ENCODE data around the gene STX1A. TPM values are rescaled to one million over a fixed set of nuclear protein-coding genes. Genes with fewer than 3 reads are reported as not detected.
"Not testable (repeated sequence)": the region's sequence is repeated elsewhere in the genome, so short reads cannot be mapped to it uniquely, and the experiment has no call there.

Gene STX1A
- total RNA-seq, 1 donor = 27.9 TPM

DNA sequence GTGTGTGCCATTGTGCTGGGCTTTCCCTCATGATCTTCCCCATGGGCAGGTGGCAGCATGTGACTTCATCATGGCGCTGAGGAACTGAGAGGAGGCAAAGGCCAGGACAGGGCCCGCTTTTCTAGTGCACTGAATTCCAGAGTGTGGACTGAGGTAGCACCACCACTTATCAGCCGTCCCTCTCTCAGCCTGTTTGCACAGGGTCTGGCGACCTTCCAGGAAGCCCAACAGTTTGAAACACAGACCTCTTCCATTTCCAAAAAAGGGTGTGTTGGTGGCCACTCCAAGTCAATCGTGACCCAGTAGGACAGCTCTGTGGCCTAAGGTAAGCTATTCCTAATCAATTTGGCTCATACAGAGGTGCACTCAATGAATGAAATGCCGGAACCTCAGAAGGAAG lies 40.6 kb downstream of the STX1A start:
- H3K4me3 ChIP-seq (ENCODE audit: low read depth, low read length) = no peak overlapping the region
- TF ChIP-seq, protein P1, sequence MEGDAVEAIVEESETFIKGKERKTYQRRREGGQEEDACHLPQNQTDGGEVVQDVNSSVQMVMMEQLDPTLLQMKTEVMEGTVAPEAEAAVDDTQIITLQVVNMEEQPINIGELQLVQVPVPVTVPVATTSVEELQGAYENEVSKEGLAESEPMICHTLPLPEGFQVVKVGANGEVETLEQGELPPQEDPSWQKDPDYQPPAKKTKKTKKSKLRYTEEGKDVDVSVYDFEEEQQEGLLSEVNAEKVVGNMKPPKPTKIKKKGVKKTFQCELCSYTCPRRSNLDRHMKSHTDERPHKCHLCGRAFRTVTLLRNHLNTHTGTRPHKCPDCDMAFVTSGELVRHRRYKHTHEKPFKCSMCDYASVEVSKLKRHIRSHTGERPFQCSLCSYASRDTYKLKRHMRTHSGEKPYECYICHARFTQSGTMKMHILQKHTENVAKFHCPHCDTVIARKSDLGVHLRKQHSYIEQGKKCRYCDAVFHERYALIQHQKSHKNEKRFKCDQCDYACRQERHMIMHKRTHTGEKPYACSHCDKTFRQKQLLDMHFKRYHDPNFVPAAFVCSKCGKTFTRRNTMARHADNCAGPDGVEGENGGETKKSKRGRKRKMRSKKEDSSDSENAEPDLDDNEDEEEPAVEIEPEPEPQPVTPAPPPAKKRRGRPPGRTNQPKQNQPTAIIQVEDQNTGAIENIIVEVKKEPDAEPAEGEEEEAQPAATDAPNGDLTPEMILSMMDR (IDR thresholded peaks at IDR 0.05; ENCODE audit: insufficient read depth, low read length) = no peak
- no peak for DNase-seq (ENCODE audit: low read depth)

DNA sequence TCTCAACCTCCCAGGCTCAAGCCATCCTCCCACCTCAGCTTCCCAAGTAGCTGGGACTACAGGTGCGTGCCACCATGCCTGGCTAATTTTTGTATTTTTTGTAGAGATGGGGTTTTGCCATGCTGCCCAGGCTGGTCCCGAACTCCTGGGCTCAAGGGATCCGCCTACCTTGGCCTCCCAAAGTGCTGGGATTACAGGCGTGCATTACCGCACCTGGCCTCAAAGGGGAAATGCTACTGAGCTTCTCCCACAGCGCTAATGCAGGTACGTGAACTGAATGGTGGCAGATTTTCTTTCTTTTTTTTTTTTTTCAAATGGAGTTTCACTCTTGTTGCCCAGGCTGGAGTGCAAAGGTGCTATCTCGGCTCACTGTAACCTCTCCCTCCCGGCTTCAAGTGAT lies 43.4 kb downstream of the STX1A start:
- H3K4me3 ChIP-seq (ENCODE audit: low read depth, low read length); DNase-seq (ENCODE audit: low read depth): not testable (repeated sequence)

DNA sequence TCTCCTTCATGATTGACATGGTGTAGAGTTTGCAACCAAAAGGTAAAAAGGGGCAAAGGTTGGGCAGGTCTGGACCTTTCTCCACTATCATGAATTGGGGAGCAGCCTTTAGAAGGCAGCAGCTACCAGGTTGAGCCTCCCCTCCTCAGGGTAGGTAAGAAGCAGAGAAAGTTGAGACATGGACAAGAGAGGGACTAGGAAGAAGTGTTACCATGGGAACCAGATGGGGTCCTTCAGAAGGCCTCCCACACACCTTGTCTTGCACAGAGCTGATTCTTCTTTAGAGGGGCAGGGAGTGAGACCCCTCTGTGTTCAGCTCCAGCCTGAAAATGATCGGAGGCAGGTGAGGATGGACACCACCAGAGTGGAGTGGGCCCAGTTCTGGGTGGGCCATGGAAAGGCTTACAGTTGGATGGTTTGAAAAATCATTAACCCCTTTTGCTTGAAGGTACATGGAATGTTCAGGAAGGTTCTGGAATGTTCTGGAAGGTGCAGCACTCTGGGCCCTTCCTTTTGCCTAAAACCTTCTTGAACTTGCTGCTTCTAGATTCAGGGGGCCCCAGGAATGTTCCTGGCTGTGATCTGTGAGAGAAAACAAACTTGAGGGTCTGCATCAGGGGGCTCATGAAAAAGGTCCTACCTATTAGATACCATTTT lies 44.9 kb downstream of the STX1A start:
- DNase-seq (ENCODE audit: low read depth) = no peak
- H3K4me3 ChIP-seq (ENCODE audit: low read depth, low read length) = no peak overlapping the region
- TF ChIP-seq, protein P1 (IDR thresholded peaks at IDR 0.05; ENCODE audit: insufficient read depth, low read length) = no peak

DNA sequence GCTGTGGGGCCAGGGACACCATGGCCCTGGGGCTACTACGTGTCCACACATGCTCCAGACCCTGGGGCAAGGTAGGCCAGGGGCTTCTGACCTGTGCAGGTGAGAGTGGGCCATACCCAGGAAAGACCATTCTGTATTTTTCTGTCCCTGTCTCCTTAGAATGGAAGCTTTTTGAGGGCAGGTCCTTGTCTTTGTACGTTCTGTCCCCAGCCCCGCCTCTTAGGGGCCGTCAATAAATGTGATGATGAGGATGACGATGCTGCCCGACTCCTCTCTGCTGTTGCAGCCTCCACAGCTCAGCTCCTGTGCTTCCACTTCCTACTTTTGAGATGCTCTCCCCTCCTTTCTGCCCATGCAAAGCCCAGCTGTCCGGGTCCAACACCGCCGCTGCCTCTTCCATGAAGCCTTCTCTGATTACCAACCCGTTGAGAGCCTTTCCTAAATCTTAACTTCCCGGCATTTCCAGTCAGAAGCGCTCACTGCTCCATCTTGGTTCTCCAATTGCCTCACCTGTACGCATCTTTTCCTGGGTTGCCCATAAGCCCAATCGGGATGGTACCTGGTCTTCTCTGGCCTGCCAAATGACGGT lies 47.5 kb downstream of the STX1A start:
- DNase-seq (ENCODE audit: low read depth) = no peak

DNA sequence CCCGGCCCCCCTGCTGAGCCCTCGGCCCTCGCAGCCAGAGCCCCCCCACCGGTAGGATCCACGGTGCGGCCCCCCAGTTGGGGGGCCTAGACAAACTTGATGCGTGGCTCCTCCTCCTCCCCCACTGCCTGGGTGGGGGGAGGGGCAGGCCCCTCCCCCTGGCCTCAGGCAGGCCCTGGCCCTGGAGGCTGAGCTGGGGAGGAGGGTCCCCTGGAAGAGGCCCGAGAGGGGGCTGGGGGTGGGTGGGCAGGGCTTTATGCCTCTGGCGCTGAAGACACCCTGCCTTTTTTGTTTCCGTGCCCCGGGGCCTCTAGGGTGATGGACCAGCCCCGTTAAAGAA lies 48.2 kb downstream of the STX1A start:
- TF ChIP-seq, protein P1 (IDR thresholded peaks at IDR 0.05; ENCODE audit: insufficient read depth, low read length) = no peak
- no peak overlapping the region for H3K4me3 ChIP-seq (ENCODE audit: low read depth, low read length)
- no peak for DNase-seq (ENCODE audit: low read depth)

More for the DNA sequence above, 47.5 kb downstream of the STX1A start:
- TF ChIP-seq, protein P1 (IDR thresholded peaks at IDR 0.05; ENCODE audit: insufficient read depth, low read length) = no peak
- H3K4me3 ChIP-seq (ENCODE audit: low read depth, low read length) = no peak overlapping the region

DNA sequence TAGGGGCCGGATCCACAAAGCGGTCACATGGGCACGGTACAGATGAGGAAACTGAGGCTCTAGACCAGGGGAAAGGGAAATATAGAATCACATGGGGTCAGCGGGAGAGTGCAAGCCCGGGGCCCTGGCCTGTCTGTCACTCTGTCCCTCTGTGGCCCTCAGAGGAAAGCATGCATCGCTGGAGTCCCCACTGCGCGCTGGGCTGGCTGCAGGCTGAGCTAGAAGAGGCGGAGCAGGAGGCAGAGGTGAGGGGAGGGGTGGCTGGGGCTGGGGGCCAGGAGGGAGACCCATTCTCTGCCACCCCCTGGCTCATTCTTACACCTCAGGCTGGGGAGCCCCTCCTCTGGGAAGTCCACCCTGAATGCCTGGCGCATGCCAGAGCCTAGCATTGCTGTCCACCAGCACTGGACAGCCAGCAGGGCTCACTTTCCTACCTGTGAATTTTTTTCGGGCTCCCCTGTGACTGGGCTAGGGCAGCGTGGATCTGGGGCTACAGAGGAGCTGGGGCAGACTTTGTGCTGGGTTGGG lies 49.5 kb downstream of the STX1A start:
- H3K4me3 ChIP-seq (ENCODE audit: low read depth, low read length) = no peak overlapping the region
- TF ChIP-seq, protein P1 (IDR thresholded peaks at IDR 0.05; ENCODE audit: insufficient read depth, low read length) = no peak
- DNase-seq (ENCODE audit: low read depth) = no peak

DNA sequence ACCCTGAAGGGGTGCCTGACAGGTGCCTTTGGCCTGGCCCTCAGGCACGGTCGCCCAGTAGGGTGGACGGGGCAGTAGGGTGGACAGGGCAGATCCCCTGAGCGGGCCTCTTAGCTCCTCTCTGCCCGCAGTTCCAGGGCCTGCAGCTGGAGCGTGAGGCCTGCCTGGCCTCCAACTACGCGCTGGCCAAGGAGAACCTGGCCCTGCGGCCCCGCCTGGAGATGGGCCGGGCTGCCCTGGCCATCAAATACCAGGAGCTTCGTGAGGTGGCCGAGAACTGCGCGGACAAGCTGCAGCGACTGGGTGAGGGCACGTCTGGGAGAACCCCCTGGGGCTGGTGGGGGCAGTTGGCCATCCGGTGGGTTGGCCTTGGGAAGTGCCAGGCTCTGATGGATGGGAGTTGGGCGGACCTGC lies 50.2 kb downstream of the STX1A start:
- peak overlapping the region; percentile 17 for H3K4me3 ChIP-seq (ENCODE audit: low read depth, low read length)
- TF ChIP-seq, protein P1 (IDR thresholded peaks at IDR 0.05; ENCODE audit: insufficient read depth, low read length) = no peak
- no peak for DNase-seq (ENCODE audit: low read depth)

Measured in fibroblast of the aortic adventitia (primary cell).